ENCODE data around the gene GPC3. TPM values are rescaled to one million over a fixed set of nuclear protein-coding genes. Genes with fewer than 3 reads are reported as not detected.

Gene GPC3
- total and polyA plus RNA-seq, 2 experiments from 2014 or later, result 36.8 to 60.1 TPM

DNA sequence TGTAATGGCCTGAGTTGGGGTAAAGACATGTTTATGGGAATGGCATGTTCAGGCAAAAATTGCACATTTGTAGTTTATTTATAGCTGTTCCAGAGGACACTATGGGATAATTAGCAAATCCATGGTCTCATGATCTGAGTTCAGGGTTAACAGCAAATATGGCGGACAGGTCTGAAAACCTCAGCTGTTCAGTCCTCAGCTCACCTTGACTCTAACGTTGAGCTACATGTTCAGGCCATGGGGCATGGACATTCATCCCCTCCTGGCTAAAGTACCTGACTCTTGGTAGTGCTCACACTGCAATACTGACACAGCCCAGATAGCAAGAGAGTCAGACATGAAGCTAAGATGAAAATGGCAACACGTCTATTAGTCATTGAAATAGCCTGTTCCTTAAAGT, 408.5 kb downstream of the GPC3 start (continued):
- TF ChIP-seq EZH2 (IDR thresholded peaks at IDR 0.05; ENCODE audit: low read depth, unreplicated experiment), result no peak
- TF ChIP-seq STAT1 (IDR thresholded peaks at IDR 0.05; ENCODE audit: unreplicated experiment), result no peak
- TF ChIP-seq JUNB (IDR thresholded peaks at IDR 0.05; ENCODE audit: unreplicated experiment), result no peak
- no peak for TF ChIP-seq CREB1 (CRISPR knock-in tag; IDR thresholded peaks at IDR 0.05; ENCODE audit: low read depth)

DNA sequence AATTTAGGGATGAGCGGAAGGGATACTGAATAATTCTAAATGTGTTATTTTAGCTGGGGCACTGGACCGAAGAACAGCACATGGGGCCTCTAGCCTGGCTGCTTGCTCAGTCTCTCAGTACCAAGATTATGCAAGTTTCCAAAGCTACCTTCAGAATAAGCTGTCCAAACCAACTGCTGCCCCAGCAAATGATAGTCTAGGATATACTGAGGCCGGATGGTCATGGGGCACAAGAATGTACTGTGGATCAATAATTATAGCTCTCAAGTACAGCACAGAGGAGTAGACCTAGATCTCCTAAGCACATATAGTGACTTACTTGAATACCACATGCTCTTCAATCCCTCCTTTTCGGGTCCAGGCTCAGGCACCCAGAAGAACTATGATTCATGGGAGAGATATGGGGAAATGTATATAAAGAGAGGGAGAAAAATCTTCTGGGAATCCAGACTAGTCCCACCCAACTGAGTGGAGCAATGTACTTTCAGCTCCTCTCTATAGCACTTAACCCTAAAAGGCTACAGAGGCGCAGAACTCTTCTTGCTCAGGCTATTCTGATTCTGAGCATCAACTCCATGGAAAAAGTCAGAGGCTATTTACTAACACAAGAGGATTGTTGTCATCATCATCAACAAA, 409.8 kb downstream of the GPC3 start:
- Histone ChIP-seq H3K9me2 (ENCODE audit: insufficient read depth) (no peaks in the 10 kb centered on the region), H3K4me3 (no peak overlapping the region), H3K4me2 (no peak overlapping the region), H3K27ac (ENCODE audit: low read depth) (no peak overlapping the region), H3K79me2 (replicated peaks; ENCODE audit: insufficient read depth) (no peaks in the 10 kb centered on the region), H2AFZ (no peak overlapping the region), H3K27me3 (ENCODE audit: insufficient read depth) (no peaks in the 10 kb centered on the region), H3K4me1 (ENCODE audit: insufficient read depth) (no peaks in the 10 kb centered on the region), H3K36me3 (ENCODE audit: insufficient read depth) (no peaks in the 10 kb centered on the region), H4K20me1 (replicated peaks; ENCODE audit: insufficient read depth) (no peaks in the 10 kb centered on the region), H3F3A (replicated peaks; ENCODE audit: low read depth) (no peaks in the 10 kb centered on the region)
- ATAC-seq (no peak), DNase-seq (ENCODE audit: low spot score) (no peak)
- Mint-ChIP-seq H3K27me3 (ENCODE audit: insufficient read depth, low read depth, poor library complexity) (no peaks in the 10 kb centered on the region), H3K9me3 (no peaks in the 10 kb centered on the region; the same call in 2 of the 3 replicates), H3K4me3 (no peak overlapping the region), H3K4me1 (peaks cover 6% of the 10 kb centered on the region), H3K27ac (no peak overlapping the region), H3K36me3 (ENCODE audit: low read depth) (0 out of 3 replicates have a peak, but pooled peaks cover 3% of the 10 kb centered on the region)
- TF ChIP-seq, protein P1, sequence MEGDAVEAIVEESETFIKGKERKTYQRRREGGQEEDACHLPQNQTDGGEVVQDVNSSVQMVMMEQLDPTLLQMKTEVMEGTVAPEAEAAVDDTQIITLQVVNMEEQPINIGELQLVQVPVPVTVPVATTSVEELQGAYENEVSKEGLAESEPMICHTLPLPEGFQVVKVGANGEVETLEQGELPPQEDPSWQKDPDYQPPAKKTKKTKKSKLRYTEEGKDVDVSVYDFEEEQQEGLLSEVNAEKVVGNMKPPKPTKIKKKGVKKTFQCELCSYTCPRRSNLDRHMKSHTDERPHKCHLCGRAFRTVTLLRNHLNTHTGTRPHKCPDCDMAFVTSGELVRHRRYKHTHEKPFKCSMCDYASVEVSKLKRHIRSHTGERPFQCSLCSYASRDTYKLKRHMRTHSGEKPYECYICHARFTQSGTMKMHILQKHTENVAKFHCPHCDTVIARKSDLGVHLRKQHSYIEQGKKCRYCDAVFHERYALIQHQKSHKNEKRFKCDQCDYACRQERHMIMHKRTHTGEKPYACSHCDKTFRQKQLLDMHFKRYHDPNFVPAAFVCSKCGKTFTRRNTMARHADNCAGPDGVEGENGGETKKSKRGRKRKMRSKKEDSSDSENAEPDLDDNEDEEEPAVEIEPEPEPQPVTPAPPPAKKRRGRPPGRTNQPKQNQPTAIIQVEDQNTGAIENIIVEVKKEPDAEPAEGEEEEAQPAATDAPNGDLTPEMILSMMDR (conservative IDR thresholded peaks at IDR 0.05; ENCODE audit: low read depth in 2 of 2), result no peak
- TF ChIP-seq EZH2phosphoT487 (IDR thresholded peaks at IDR 0.05; ENCODE audit: unreplicated experiment), result no peak
- no peak for TF ChIP-seq ZNF331 (CRISPR knock-in tag; IDR thresholded peaks at IDR 0.05; ENCODE audit: low read depth)
- TF ChIP-seq POLR2AphosphoS5 (IDR thresholded peaks at IDR 0.05; ENCODE audit: low read depth), result no peak
- TF ChIP-seq ZNF114 (CRISPR knock-in tag; IDR thresholded peaks at IDR 0.05), result no peak
- no peak for TF ChIP-seq NANOG (IDR thresholded peaks at IDR 0.05; ENCODE audit: borderline replicate concordance)
- TF ChIP-seq CREB1 (CRISPR knock-in tag; IDR thresholded peaks at IDR 0.05; ENCODE audit: low read depth), result no peak
- TF ChIP-seq STAT1 (IDR thresholded peaks at IDR 0.05; ENCODE audit: unreplicated experiment), result no peak

DNA sequence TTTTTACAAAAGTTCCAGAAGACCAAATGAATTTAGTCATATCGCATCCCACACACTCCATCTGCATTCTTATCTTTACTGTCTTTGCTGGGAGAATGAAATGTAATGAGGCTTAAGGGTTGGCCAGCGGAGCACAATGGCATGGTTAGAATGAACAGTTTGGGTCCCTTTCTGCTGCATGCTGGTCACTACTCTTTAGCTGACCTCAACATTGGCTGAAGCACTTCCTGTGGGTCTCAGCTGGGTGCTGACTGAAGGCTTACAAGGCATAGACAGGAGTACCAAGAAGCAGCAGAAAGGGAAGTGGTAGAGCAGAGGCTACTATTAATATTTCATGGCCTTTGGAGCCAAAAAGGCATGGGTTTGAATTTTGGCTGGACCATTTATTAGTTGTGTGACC, 410.7 kb downstream of the GPC3 start:
- Histone ChIP-seq H4K20me1 (replicated peaks; ENCODE audit: insufficient read depth) (no peaks in the 10 kb centered on the region), H3K27me3 (ENCODE audit: insufficient read depth) (no peaks in the 10 kb centered on the region), H3K4me2 (no peak overlapping the region), H3K79me2 (replicated peaks; ENCODE audit: insufficient read depth) (no peaks in the 10 kb centered on the region), H2AFZ (no peak overlapping the region), H3F3A (replicated peaks; ENCODE audit: low read depth) (no peaks in the 10 kb centered on the region), H3K36me3 (ENCODE audit: insufficient read depth) (no peaks in the 10 kb centered on the region), H3K9me2 (ENCODE audit: insufficient read depth) (no peaks in the 10 kb centered on the region), H3K4me3 (no peak overlapping the region), H3K4me1 (ENCODE audit: insufficient read depth) (no peaks in the 10 kb centered on the region), H3K27ac (ENCODE audit: low read depth) (no peak overlapping the region)
- Mint-ChIP-seq H3K4me3 (no peak overlapping the region), H3K36me3 (ENCODE audit: low read depth) (0 out of 3 replicates have a peak, but pooled peaks cover 3% of the 10 kb centered on the region), H3K27ac (no peak overlapping the region), H3K4me1 (peaks cover 6% of the 10 kb centered on the region), H3K27me3 (ENCODE audit: insufficient read depth, low read depth, poor library complexity) (no peaks in the 10 kb centered on the region), H3K9me3 (no peaks in the 10 kb centered on the region; the same call in 2 of the 3 replicates)
- ATAC-seq, result no peak
- DNase-seq (ENCODE audit: low spot score), result no peak
- no peak for TF ChIP-seq EZH2 (IDR thresholded peaks at IDR 0.05; ENCODE audit: low read depth, unreplicated experiment)
- TF ChIP-seq, protein P2, sequence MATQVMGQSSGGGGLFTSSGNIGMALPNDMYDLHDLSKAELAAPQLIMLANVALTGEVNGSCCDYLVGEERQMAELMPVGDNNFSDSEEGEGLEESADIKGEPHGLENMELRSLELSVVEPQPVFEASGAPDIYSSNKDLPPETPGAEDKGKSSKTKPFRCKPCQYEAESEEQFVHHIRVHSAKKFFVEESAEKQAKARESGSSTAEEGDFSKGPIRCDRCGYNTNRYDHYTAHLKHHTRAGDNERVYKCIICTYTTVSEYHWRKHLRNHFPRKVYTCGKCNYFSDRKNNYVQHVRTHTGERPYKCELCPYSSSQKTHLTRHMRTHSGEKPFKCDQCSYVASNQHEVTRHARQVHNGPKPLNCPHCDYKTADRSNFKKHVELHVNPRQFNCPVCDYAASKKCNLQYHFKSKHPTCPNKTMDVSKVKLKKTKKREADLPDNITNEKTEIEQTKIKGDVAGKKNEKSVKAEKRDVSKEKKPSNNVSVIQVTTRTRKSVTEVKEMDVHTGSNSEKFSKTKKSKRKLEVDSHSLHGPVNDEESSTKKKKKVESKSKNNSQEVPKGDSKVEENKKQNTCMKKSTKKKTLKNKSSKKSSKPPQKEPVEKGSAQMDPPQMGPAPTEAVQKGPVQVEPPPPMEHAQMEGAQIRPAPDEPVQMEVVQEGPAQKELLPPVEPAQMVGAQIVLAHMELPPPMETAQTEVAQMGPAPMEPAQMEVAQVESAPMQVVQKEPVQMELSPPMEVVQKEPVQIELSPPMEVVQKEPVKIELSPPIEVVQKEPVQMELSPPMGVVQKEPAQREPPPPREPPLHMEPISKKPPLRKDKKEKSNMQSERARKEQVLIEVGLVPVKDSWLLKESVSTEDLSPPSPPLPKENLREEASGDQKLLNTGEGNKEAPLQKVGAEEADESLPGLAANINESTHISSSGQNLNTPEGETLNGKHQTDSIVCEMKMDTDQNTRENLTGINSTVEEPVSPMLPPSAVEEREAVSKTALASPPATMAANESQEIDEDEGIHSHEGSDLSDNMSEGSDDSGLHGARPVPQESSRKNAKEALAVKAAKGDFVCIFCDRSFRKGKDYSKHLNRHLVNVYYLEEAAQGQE (IDR thresholded peaks at IDR 0.05; ENCODE audit: unreplicated experiment), result no peak

Measured in GM23338 (cell line).